NOMO-1 (cell line): ENCODE measurements around the gene PC.

Experiments
- DNase-seq, 2 experiments: peaks; one replicate each; lab custom pipeline; 2025; ENCODE audit not compliant: unreplicated experiment in 2 of 2; lab: John Stamatoyannopoulos, UW

PC gene

DNA sequence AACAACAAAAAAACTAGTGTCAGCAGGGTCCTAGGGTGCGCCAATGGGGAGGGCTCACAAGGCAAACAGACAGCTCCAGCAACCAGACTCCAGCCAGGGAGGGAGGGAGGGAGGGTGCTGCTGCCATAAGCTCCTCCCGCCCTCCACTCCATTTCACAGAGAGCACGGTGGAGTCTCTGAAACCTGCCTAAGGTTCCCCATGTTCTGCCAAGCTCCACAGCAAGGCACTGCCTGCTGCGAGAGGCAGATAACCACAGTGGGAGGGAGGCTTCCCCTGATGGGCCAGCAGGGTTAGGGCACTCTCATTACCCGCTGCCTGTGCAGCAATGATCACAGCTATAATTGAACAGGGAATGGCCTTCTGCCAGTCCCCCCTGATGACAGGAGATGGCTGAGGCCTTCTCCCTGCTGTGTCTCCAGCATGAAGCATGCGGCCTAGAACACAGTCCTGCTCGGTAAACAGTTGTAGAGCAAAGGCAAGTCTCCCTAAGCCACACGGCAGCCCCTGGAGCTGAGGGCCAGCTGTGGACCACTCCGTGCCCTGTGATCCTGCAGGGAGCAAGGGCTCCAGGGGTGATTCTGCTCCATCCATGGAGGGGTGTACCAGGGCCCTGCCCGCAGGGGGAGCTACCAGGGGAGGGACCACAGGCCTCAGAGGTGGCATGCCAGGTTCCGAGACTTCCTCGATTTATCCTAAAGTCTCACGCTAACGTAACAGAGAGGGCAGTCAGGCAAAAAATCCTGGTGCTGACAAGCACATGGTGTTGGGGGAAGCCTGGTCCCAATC, 42.9 kb downstream of the PC start:
- no peak for DNase-seq

DNA sequence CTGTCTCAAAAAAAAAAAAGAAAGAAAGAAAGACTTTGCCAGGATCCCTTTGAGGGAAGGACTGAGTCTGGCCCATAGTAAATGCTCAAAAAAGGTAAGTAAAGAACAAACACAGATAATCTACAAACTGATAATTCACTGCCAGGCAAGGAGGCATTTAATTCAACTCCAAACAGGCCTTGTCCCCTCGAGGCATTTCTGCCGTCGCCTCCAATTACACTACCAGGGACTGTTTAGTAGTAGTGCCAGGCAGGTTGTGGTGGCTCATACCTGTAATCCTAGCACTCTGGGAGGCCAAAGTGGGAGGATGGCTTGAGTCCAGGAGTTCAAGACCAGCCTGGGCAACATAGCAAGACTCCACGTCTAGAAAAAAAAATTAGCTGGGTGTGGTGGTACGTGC, 43.7 kb downstream of the PC start:
- no peak for DNase-seq

DNA sequence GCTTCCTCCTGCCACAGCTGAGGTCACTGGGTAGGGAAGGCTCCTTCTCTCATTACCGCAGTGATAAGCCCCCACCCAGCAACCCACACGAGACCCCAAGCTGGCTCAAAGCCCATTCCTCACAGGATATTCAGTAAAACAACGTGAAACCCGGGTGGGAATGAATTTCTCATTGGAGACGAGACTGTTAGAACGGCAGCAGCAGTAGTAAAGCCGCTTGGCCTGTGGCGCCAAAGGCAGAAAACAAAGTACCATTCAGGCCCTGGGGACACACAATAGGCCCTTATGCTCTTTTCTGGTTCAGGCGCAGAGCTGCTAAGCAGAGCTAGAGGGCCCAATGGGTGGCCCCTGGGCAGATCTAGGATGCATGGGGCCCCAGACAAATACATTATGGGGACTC, 45.3 kb downstream of the PC start:
- no peak for DNase-seq

DNA sequence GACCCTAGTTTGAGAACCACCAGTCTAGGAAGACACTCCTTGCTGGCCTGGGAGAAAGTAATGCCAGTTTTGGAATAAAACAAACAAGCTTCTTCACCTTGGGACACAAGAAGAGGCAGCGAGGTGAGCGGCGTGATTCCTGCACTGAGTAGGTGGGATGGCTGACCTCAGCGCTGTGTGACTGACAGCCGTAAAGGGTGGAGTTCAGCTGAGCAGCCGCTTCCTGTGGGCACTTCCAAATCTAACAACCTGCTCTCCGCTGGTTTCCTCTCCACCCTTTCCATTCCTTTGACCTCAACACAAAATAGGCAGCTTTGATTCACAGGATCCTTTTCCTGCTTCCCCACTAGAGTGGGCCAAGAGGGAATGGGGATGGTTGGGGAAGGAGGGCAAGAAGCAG, 45.8 kb downstream of the PC start:
- no peak for DNase-seq

DNA sequence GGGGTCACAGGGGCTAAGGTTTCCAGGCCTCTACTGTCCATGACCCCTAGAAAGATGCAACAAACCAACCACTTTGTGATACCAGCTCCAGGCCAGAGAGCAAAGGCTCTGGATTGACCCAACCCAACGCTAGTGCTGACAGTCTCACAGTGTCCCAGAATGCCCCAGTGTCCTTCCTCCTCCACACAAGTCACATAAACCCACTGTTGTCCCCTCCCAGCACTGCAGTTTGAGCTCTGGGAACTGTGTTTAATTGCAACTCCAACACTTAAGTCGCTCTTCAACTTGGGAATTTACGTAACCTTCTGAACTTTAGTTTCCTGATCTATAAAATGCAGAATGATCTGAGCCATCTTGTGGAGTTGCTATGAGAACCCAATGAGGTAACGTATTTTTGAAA, 47.5 kb downstream of the PC start:
- no peak for DNase-seq

DNA sequence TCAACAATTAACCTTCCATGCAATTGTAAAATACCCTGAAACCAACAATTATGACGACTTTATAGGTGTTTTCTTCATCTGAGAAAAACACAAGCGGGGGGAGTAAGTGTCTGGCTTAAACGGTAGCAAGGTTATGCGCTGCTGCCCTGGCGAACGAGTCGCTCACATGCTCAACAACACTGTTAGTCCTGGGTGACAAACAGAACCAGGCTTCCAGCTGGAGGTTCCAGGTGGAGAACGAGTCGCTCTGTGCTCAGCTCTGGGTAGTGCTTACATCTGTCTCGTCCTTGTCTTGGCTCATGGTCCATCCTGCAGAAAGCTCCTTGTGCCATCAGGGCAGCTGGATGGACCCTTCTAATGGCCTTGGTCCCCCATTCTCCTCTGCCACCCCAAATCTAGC, 48.2 kb downstream of the PC start:
- DNase-seq: no peak

DNA sequence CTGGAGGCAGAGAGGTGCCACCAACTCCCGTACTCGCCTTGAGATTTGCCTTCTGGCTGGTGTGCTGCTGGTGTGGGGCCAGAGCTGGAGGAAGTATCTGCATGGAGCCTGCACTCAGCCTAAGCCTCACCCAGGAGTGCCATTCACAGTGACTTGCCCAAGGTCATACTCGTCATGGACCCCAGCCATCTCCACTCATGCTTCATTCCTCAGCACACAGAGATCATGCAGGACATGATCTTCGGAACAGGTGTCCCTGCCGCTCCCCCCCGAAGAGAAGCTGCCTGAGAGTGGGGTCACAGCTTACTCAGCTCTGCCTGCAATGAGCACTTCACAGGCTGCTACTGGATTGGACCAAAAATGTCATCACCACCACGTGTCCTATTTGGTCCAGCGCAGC, 49.0 kb downstream of the PC start:
- DNase-seq: no peak

DNA sequence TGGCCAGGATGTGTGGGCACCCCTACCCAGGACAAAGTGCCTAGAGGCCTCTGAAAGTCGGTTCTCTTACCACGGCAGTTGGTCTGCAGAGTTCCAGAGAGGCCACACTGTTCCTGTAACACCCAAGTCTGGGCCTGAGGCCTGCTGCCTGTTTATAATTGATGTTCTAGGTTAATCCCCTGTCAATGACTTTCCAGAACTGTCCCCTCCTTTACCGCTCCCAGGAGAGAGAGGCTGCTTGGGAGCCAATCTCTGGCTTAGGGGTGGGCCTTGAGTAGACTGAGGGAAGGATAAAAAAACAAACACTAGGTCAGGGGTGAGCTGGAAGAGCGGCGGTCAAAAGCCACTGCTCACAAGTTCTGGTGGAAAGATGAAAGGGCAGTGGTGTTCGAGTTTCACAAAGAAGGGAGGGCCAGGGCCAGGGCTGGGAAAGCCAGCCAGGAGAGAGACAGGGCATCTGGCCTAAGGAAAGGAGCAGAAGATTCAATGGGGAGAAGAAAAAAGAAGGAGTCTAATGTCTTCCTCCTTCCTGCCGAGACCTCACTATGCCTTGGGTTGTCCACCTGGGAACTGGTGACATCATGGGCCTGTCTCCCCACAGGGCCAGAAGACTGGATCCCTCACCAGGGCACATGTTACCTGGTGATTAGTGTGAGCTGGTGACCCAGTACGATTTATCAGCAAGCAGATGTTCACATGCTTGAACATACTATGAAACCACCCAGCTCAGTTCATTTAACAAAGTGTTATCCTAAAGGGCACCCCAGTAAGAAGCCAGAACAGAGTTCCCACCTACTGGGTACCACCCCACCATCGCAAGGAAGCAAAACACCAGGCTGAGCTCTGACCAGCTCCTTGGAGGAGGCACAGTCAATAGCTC, 50.2 kb downstream of the PC start:
- DNase-seq: no peak

DNA sequence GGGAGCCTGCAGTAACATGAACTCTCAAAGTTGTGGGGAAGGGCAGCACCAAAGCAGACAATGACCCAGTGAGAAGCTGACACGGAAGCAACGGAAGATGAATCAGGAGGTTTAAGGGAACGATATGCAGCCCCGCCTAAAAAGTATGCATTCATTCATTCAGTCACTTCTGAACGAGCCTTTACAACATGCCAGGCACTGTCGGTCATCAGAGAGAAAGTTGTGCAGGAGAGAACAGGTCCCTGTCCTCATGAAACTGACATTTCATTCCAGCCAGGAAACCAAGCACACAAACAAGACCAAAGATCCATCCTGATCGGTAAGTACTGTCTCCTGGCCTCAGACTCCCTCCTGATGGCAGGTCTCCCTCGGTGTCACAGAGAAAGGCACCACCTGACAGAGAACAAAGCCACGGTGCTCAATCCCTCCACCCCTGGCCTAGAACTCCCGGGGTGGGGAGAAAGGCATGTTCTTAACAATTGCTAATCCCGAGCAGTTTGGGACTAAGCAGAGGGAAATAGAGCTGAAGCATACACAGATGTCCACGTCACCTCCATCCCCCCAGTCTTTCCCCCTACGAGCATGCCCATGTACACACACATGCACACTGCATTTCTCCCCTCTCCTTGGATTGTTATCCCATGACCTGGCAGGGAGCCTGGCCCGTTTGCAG, 52.0 kb downstream of the PC start:
- DNase-seq: no peak

DNA sequence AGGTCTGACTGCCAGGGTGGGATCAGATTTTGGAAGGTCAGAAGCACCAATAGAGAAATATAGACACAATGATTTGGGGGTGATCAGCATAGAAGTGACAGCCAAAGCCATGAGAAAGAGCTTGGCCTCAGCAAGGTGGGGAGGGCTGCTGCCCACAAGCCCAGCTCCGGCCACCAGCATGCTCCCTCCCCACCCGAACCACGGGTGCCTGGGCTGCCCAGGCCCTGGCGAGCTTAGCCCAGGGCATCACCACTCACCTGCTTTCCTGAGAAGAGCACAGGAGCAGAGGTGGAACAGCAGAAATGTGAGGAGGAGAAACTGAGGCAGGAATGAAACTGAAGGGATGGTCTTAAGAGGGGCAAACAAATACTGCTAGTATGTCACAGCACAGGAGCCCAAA, 52.6 kb downstream of the PC start:
- no peak for DNase-seq

DNA sequence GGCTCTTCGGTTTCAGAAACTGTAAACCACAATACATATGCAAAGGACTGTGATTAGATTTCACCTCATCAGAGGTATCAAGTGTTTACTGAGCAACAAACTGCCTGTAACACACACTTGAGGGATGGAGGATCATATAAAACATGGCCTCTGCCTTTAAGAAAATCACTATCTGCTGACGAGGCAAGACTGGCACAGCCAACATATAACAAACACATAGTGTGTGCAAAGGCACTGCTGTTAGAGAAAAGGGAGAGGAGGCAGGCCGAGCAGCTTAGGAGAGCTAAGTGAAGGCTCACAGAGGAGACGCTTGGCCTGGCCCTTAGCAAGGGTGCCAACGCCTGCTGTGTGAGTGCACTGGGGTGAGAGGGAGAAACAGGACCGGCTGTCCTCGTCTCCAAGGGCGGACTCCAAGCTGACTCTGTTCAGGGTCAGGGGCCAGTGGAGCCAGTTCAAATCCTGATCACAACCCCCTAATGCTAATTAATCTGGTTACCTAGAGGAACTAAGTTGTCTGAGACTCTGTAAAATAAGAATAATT, 53.1 kb downstream of the PC start:
- DNase-seq: no peak

DNA sequence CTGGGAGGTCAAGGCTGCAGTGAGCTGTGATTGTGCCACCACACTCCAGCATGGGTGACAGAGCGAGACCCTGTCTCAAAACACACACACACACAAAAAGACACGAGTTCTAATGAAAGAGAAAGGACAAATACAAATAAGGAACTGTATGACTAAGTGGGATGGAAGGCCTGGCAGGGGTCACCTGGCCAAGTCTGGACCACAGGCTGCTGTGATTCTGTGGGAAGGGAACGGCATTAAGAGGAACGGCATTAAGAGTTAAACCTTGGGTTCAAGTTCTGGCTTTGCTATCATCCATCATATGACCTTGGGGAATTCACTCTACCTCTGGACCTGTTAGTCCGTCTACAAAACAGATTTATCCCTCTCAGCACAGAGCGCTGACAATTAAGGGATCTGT, 53.6 kb downstream of the PC start:
- no peak for DNase-seq

DNA sequence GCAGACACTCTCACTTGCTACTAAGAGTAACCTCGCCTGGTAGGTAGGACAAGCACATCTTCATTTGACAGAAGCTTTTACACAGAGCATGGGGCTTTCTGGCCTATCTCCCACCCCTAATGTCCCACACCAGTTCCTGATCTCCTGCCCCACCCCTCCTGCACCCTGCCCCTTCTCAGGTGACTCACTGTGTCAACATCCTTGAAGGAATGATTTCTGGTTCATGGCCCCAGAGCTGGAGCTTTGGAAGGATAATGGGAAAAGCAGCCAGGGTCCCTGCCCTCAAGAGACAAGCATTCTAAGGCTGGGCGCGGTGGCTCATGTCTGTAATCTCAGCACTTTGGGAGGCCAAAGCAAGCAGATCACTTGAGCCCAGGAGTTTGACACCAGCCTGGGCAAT, 54.1 kb downstream of the PC start:
- DNase-seq: no peak

DNA sequence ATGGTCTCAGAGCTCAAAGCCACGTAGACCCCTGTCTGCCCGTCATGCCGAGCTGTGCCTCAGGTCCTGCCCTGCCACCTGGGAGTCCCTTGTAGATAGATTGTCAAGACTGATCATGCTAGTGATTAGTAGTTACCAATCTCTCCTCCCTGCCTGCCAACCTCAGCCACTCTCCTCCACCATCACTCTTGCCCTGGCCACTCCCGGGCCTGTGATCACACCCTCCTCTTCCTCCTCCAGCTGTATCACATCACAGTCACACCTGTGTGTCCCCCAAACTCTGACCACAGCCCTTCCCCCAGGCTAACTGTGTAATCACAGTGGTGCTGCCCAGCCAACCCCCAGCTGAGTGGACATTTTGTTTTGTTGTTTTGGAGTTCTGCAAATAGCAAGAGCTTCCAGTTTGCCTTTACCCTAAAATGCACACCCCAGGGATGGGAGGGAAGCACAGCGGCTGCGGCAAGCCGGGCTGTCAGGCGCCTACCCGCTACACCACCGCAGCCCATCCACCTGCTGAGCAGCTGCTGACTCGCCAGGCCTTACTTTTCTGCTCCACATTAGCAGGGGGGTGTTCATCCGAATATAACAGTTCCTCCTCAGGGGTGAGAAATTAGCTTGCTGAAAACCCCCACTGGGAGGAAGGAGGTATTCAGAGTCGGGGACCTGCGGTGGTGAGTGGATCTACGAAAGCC, 55.6 kb downstream of the PC start:
- no peak for DNase-seq

DNA sequence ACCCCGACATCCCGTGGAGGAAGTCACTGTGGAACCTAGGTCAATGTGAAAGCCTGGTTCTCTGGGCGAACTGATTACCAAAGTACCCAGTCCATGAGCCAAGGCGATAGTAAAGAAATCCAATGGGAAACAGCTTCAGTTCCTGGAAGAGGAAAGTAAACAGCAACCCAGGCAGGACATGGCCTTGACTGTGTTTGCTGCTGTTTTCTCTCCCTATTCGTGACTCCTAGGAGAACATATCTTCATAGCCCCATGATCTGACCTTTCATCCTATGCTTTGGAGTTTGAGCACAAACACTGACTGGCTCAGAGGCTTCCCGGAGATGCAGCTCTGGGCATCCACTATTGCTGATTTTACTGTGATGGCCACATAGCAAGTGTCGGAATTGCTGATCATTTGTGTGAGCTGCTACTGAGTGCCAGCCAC, 56.2 kb downstream of the PC start:
- DNase-seq: no peak

DNA sequence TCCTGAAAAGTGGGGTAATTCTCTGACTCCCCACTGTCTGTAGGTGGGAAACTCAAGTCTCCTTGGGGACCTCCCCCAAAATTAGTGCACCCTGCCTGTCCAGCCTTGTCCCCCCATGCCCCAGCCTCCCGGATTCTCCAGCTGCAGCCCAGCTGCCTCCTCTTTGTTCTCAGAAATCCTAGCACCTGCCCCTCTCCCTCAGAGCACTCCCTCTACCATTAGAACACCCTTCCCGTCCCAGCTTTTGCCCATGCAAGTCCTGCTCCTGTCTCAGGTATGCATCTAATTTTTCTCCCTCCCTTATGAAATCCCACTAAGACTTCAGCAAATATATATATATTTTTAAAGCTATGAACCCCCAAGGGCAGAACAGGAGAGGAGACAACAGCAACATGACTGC, 64.0 kb downstream of the PC start:
- no peak for DNase-seq

DNA sequence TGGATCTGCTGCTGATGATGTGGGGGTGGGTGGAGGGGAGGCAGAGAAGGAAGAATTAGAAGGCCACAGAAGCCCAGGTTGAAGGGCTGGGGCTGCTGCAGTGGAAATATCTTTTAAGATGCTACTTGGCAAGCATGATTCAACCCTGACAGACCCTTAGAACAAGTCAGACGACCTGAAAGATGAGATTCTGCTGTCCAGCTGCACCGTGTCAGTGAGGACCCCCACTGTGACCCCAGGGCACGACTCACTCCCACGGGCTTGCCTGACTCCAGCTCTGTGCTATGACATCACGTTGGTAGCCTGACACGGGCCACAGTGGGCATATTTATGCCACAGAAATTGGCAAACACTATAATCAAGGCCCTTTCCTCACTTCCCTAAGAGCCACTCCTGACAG, 65.3 kb downstream of the PC start:
- DNase-seq: no peak

DNA sequence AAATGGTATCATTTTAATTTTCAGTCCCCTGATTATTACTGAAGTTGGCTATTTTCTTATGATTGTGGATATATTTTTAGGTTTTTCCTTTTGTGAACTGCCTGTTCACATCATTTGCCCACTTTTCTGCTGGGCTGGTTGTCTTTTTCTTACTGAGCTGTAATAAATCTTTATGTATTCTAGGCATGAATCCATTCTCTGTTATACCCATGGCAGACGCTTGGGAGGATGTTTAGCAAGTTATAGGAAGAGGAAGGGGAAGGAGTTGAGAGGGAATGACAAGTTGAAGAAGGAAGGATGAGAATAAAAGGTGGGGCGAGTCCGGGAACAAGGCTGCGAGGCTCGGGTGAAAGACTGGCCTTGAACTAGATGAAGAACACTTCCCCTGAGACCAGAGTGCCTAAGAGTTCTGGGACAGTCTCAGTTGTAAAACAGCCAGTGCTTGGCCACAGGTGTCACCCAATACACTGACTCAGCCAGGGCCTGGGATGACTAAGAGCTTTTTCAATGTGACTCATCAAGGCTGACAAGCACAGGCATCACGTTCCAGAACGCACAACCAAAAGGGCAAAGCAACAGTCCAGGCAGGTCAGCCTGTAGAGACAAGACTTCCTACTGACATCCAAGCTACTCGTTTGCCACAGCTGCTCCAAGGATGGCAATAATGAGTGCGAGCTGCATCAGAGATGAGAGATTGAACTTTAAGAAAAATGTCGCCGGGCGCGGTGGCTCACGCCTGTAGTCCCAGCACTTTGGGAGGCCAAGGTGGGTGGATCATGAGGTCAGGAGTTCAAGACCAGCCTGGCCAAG, 66.1 kb downstream of the PC start:
- peak; percentile 67 to 69 for DNase-seq

DNA sequence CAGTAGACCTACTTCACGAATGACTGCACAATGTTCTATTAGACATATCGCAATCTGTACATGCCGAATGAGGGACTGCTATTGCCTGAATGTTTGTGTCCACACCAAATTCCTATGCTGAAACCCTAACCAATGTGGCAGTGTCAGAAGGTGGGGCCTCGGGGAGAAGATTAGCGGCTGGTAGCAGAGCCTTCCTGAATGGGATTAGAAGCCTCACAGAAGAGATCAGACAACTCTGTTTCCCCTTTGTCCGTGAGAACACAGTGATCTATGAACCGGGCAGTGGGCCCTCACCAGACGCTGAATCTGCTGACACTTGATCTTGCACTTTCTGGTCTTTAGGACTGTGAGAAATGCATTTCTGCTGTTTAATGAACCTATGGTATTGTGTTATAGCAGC, 68.2 kb downstream of the PC start:
- DNase-seq: no peak

DNA sequence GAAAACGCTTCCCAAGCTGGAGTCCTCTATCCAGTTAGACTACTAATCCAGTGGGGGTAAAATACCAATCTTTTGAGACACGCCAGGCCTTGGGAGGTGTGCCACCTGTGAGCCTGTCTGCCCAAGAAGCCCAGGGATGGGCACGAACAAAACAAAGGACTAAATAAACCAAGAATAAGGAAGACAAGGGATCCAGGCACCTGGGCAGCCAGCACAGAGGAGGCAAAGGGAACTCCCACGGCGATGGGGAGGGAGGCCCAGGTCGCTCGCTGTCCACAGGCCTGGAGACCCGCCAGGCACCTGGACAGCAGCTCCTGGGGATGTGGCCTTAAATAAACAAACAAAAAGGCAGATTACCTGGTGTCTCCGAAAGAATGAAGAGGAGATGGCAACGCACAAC, 69.9 kb downstream of the PC start:
- DNase-seq: no peak
